Right renal cortex interstitium (tissue), 3 donors: ENCODE data around the gene MIGA1. TPM values are rescaled to one million over a fixed set of nuclear protein-coding genes. Genes with fewer than 3 reads are reported as not detected.
"Not testable (repeated sequence)": the region's sequence is repeated elsewhere in the genome, so short reads cannot be mapped to it uniquely, and the experiment has no call there.

Experiments used
- DNase-seq, 3 donors: peaks; one replicate each; pipeline ENCODE4 v3.0.0-alpha.2; 2013; ENCODE audit warnings: low read depth in 3 of 3, low spot score in 2 of 3
- polyA plus RNA-seq, 3 donors: library from polyadenylated mRNA; unstranded; fragments of 120-200 nt; gene quantifications; one replicate each; pipeline ENCODE4 v1.2.1, GENCODE V29; 2013; ENCODE audit not compliant: insufficient read length in 3 of 3

Gene MIGA1
- polyA plus RNA-seq, 3 donors, result 19.2 to 21.3 (median 19.5) TPM

DNA sequence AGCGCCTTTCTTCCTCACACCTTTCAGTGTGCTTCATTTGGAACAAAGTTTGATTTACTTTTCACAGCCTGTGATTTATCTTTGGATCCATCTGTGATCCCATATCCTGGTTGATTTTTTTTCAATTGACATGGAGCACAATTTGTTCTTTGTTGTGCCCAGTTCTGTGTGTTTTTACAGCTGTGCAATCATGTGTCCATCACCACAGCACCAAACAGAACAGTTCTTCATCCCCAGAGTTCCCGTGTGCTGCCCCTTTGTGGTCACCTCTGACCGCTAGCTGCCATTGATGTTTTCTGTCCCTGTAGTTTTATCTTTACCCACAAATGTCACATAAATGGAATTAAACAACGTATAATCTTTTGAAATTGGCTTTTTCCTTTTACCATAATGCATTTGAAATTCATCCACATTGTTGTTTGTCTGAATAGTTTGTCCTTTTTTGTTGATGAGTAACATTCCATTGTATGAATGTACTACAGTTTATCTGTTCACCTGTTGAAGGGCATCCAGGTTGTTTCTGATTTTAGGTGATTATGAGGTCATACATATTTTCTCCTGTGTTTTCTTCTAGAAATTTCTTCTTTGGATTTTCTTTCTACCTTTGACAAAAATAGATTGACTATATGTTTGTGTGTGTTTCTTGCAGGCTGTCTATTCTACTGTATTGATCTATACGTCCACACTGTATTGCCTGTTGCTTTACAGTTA is 17.4 kb downstream of the MIGA1 start:
- no peak for DNase-seq

DNA sequence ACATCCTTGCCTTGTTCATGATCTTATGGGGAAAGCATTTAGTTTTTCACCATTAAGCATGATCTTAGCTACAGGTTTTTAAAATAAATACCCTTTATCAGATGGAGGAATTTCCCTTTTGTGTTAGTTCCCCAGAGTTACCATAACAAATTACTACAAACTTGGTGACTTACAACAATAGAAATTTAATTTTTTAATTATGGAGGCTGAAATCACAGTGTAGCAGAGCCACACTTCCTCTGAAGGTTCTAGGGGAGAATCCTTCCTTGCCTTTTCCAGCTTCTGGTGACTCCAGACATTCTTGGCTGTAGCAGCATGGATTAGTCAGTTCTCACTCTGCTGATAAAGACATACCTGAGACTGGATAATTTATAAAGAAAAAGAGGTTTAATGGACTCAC is 18.5 kb downstream of the MIGA1 start:
- no peak for DNase-seq

DNA sequence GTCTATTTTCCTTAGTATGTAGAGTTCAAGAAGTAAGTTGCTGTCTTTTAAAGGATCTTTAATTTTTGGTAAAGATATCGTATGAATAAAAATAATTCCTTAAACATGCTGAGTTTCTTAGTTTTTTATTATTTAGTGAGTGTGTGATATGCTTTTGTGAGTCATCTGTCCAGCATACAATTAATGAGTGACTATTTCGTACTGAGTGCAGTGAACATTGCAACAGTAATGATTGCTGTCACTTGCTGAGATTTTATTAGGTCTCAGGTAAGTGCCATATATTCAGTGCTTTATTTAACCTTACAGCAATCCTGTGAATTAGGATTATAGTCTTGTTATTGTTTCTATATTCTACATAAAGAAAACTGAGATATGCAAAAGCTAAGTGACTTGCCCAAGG is 22.6 kb downstream of the MIGA1 start:
- DNase-seq, result no peak

DNA sequence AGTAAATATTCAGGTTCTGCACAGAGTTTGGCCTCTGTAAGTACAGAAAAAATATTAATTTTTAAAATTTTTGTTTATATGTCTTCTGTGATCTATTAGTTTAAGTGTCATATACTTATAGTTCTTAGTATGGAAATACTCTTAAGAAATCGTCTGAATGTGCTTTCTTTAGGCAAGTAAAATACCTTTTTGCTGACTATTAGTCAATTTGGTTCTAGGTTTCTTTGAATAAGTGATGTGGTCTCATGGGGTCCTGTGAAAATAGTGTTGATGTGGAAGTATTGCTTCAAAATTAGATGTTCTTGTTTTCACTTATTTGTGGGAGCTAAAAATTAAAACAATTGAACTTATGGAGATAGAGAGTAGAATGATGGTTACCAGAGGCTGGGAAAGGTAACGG is 23.9 kb downstream of the MIGA1 start:
- DNase-seq, result no peak

DNA sequence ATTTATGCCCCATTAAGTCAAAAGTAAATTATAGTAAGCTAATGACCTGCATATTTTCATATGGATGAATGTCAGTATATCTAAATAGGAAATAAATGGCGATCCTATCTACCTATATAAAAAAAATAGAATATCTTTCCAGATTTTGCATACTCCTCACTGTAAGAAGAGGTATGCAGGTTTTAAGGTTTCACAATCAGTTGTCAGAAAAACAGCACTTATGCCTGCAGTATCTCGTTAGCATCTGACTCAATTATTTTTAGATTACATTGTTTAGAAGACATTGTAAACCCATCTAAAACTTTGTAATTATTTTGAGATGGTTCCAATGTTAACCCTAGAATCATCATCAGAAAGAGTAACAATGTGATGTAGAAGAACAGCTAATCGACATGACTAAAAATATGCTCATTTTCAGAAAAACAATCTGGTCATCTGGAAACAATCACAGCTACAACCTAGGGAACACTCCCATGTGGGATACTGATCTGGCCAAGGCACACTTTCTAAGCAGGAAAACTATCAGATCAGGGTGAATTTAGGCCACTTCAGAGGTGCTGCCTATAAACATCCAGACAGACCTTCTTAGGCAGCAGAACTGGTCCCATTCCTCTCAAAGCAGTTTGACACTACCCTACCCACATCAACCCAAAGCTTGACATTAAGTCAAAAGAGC is 30.5 kb downstream of the MIGA1 start:
- not testable (repeated sequence) for DNase-seq

DNA sequence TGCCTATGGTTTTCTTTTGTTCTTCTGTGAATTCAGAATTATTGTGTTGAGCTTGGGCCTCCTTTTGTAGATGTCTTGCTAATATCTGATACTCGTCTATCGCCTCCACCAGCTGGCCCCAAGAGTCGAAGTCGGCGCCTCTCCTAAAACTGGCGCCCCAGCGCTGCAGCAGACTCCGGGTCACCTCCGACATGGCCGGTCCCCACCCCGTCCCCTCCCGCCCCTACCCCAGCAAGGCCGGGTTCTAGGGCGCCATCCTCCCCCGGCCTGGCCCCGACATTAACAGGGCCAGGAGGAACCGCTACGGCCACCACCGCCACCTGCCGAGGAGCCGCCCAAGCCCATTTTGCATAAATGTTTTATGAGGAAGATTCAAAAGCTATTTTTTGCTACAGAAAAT is 32.1 kb downstream of the MIGA1 start:
- DNase-seq, result not testable (repeated sequence)

DNA sequence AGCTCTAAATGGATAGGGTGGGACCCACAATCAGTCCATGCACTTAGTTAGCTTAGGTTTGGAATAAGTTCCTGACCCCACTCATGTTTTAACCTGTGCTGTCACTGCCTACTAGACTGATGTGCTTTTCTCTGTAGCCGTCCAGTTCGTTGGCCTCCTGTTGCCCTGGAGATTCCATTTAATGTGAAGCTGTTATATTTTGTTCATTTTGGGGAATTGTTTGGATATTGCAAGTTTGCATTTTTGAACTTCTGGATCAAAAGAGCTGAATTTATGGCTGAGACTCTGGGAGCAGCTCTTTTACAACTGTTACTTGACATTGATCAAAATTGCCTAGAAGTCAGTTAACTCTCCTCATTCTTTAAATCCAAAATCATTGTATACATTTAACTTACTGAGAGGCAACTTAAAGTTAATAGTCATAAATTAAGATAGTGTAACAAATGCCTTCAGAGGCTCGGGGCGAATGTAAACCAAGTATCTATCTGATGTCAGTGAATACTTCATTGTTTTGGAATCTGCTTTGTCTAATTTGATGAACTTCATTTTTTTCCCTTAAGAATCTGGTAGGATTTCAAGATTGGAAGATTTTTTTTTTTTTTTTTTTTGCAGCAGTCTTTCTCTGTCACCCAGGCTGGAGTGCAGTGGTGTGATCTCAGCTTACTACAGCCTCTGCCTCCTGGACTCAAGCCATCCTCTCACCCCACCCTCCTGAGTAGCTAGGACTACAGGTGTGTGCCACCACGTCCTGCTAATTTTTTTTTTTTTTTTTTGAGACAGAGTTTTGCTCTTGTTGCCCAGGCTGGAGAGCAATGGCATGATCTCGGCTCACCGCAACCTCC is 38.1 kb downstream of the MIGA1 start:
- no peak for DNase-seq

DNA sequence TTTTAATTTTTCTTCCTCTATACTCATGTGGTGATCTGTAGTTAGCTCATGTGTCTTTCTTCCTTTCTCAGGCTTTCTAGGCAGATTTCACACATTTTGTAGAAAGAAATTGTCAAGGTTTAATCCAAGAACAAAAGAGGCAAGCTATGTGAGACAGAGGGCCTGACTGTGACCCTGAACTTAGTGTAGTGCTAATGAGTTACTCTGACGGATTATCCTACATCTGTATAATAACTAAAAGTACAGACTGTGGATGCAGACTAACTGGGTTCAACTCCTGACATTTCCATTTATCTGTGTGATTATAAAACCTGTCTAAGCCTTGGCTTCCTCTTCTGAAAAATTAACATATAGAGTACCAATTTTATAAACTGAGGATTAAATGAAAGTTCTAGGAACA is 40.7 kb downstream of the MIGA1 start:
- no peak for DNase-seq

DNA sequence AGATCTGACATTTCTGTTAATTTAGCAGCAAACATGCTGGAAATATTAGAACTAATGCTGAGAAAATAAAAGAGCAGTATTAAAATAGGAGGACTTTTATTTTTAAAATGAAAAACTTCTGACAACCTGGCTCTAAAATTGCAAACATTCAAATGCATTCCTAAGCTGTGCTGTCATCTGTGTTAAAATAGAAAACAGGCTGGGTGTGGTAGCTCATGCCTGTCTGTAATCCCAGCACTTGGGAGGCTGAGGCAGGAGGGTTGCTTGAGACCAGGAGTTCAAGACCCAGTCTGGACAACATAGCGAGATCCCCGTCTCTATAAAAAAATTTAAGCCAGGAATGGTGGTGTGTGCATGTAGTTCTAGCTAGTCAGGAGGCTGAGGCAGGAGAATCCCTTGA is 44.6 kb downstream of the MIGA1 start:
- no peak for DNase-seq

DNA sequence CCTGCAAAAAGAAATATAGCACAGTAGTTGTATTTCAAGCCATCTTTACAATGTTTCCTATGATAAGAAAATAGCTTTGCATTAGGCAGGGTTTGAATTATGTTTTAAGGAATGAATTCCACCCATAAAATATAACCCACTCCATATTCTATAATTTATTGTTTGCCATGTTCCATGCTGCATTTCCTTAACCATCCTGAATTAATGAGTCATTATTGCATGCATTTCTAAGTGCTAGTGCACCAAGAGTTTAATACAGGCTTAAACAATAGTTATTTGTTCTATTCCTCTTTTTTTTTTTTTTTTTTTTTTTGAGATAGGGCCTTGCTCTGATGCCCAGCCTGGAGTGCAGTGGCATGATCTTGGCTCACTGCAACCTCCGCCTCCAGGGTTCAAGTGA is 45.2 kb downstream of the MIGA1 start:
- no peak for DNase-seq

DNA sequence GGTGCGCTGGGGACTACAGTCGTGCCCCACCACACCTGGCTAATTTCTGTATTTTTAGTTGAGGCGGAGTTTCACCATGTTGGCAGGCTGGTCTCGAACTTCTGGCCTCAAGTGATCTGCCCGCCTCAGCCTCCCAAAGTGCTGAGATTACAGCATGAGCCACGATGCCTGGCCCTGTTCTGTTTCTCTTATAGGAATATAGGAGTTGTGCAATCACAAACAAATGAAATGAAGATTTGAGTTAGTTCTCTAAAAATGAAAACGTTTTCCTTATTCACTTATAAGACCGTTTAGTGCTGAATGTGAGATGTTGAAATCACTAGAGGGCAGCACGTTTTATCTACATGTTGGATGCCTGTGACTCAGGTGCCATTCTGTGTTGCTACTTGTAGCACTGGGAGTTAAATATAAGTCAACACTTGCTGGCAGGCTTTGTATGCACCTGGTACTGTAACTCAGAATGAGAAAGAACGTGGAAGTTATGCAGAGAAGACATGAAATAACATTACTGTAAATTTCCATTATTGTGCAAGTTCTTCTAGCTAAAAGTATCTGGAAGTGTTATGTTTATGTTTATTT is 45.8 kb downstream of the MIGA1 start:
- DNase-seq, result no peak

DNA sequence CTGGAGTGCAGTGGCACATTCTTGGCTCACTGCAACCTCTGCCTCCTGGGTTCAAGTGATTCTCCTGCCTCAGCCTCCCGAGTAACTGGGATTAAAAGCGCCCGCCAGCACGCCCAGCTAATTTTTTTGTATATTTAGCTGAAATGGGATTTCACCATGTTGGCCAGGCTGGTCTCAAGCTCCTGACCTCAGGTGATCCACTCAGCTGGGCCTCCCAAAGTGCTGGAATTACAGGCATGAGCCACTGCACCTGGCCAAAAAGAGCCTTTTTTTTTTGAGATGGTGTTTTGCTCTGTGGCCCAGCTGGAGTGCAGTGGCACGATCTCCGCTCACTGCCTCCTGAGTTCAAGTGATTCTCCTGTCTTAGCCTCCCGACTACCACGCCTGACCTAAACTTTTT is 47.4 kb downstream of the MIGA1 start:
- DNase-seq, result not testable (repeated sequence)

DNA sequence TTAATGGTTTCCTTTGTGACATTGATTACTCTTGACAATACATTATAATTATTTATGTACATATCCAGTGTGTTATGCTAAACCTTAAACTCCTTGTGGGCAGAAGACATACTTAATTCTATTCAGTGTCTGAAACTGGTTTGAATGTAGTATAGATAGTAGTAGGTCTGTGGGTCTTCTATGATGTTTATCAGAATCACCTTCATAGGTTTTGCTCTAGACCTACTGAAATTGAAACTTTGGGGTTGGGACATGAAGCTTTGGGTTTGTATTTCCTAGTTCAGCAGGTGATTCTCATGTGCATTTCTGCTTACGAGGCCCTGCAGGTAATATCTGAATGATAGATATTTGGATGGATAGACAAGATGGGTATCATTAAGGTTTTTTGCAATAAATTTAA is 48.6 kb downstream of the MIGA1 start:
- no peak for DNase-seq

DNA sequence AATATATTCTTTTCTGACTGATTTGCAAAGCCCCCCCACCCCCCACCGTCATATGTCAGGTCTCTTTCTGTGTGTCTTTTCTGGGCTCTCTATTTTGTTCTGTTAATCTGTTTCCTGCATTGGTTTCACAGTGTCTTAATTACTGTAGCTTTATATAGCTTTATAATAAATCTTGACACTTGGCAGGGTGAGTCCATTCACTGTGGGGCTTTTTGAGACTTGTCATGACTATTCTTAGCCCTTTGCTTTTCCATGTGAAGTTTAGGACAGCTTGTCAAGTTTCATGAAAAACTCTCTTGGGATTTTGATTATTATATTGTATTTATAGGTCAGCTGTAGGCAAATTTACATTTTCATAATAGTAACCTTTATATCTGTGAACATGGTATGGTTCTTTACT is 50.4 kb downstream of the MIGA1 start:
- no peak for DNase-seq

DNA sequence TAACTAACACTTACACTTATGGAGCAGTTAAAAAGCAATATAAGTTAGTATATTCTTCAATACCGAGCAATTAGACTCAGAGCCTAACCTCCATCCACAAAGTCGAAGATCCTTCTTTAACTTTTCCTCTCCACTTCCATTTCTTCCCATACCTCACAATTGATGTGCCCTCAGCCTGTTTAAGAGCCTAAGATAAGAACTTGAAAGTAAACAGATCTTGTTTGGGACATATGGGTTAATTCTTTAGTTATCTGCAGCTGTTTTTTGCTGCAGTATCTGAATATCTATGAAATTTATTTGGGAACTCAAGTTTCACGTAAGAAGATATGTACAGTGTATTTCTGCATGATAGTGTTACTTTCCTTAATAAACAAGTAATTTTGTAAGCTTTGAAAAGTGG is 51.5 kb downstream of the MIGA1 start:
- DNase-seq, result no peak

DNA sequence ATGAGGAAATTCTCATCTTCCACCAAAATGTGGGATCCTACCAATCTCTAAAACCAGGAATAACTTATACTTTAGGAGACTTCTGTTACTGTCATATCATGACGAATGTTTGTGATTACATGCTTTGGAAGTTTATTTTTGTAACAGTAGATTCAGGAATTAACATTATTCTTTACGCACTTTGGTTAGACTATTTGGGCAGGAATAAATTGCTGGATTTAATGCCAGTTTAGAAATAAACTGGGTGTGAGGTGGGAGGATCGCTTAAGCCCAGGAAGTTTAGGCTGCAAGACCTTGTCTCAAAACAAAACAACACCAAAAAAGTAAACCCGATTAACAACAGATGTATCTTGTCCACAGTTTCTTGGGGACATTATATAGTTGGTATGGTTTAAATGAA is 52.1 kb downstream of the MIGA1 start:
- no peak for DNase-seq

DNA sequence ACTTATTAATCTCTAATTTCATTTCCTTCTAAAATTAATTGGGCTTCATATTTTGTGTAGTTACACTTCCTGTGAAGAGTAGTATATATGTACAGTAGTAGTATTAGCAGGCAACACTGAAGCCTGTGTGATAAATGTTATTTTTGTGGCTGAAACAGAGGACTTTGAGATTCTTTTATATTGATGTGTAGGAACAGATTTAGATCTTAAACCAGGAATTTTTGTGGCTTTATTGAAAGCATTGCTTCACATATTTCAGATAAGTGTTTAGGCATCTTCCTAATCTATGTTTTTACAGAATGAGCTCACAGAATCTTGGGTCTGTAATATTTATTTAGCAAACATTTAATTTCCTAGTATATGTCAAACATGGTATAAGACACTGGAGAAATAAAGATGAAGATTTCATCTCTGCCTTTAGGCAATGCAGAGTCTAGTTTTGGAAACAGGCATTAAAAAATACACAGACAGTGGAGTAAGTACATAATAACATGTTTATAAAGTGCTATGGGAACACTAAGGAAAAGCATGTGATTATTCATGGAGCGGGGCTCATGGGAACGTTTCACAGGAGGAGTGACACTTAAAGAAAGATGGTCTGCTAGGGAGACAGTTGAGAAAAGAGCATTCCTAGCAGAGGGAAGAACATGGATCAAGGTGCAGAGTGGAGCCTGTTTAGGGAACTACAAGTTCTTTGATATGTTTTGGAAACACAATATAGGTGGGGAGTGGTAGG is 52.7 kb downstream of the MIGA1 start:
- DNase-seq, result no peak

DNA sequence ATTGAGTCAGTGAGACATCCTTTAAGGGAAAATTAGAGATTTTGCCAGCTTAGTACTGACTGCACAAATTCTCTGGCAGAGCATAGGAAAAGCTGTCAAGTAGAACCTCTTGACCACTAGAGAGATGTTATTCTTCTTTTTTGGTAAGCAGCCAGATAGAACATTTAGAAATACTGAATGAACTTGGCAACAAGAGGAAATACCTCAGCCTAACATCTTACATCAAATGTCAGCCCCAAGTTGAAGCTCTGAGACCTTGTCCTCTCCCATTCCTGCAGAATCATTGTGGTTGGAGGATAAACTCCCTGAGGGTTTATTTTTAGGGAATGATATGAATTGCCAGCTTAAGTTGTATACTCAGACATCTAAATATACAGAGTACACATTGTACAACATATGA is 53.5 kb downstream of the MIGA1 start:
- no peak for DNase-seq

DNA sequence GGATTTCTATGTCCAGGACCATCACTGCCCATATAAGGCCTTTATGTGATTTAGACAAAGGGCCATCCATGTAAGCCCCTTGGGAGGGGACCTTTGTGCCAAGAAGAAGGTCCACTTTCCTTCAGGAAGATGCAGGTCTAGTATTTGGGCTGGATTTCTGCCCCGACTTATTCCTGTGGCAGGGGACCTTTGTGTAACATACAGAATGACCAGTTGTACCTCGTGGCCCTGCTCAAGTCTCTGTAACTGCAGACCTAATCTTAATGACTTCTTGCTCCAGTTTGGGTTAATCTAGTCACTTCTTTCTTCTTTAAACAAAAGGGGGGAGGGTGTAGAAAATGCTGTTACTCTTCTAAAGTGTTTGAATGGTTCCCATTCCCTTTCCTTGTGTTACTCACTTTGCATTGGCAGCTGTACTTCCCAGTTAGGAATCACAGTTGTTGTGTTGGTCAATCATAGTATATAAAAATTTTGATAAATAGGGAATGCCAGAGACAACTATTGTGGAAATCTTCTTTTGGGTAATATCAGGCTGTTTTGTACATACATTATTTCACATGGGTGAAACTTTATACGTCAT is 54.2 kb downstream of the MIGA1 start:
- DNase-seq, result no peak

DNA sequence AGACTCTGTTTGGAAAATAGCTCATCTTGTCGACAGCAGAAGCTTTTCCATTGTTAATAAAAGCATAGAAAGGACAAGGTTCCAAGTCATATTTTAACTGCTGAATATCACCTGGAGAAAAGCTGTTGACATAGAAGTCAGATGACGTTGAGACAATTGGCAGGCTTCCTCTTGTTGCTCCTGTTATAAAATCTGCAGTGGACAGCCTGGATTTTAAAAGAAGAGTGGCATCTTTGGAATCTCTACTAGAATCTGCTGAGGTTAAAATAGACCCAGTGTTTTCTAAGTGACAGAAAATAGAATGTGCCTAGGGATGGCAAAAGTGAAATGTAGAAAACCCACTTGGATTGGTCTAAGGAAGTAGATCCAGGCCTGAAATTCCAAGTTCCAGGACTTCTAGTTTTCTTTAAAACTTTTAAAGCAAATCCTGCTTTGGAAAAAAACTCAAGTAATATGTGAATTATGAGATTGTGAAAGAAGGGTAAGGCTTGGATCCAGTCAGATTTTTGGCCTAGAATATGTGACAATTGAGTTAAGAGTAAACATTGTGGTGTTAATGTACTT is 55.4 kb downstream of the MIGA1 start:
- no peak for DNase-seq
